WTC11 (cell line): Measurements from ENCODE around the gene NELL2. TPM values are rescaled to one million over a fixed set of nuclear protein-coding genes. Genes with fewer than 3 reads are reported as not detected.

Source experiments
- ATAC-seq: fragments of 200-7000 bp; cut with Tn5 transposase; 2 replicates; pipeline ENCODE4 v1.10.0; 2021; ENCODE audit warnings: mild to moderate bottlenecking, moderate library complexity
- CTCF ChIA-PET: fragments of 300-600 bp; sonication (Branson Sonifier 250); formaldehyde crosslinking; loops from one replicate; lab custom pipeline; 2021; ENCODE audit warnings: antibody characterized with exemption; lab: Charles Lee
- POLR2A ChIA-PET: fragments of 350-600 bp; sonication (Branson Sonifier 250); formaldehyde crosslinking; loops from one replicate; lab custom pipeline; 2021; ENCODE audit warnings: antibody characterized with exemption; lab: Charles Lee
- DNase-seq: peaks from one replicate; pipeline ENCODE4 v3.0.0; 2021; ENCODE audit warnings: low spot score
- H3K27ac Mint-ChIP-seq: 2 replicates; pipeline ENCODE4 v1.8.0; 2021; ENCODE audit warnings: mixed read lengths
- H3K27me3 Mint-ChIP-seq: 2 replicates; pipeline ENCODE4 v1.8.0; 2021; ENCODE audit warnings: low read depth, mild to moderate bottlenecking, moderate library complexity, mixed read lengths
- H3K36me3 Mint-ChIP-seq: 2 replicates; pipeline ENCODE4 v1.8.0; 2021; ENCODE audit warnings: mixed read lengths
- H3K4me1 Mint-ChIP-seq: 2 replicates; pipeline ENCODE4 v1.8.0; 2022; ENCODE audit warnings: mixed read lengths
- H3K4me3 Mint-ChIP-seq: 2 replicates; pipeline ENCODE4 v1.8.0; 2021; ENCODE audit warnings: mild to moderate bottlenecking, moderate library complexity, mixed read lengths
- H3K9me3 Mint-ChIP-seq: 2 replicates; pipeline ENCODE4 v1.8.0; 2021; ENCODE audit warnings: mixed read lengths
- ATF3 ChIP-seq: sonication (generic); formaldehyde crosslinking; conservative IDR thresholded peaks from 2 replicates; pipeline ENCODE4 v1.8.1; 2022; ENCODE audit warnings: mild to moderate bottlenecking, missing genetic modification reagents
- CBFB ChIP-seq: sonication (generic); formaldehyde crosslinking; IDR thresholded peaks from 2 replicates; pipeline ENCODE4 v1.8.1; 2022; ENCODE audit warnings: mild to moderate bottlenecking, low read depth, missing genetic modification reagents
- CREM ChIP-seq: sonication (generic); formaldehyde crosslinking; IDR thresholded peaks from 2 replicates; pipeline ENCODE4 v1.8.1; 2022; ENCODE audit warnings: mild to moderate bottlenecking, missing genetic modification reagents, moderate library complexity
- E2F1 ChIP-seq: sonication (generic); formaldehyde crosslinking; IDR thresholded peaks from 2 replicates; pipeline ENCODE4 v1.8.0; 2022; ENCODE audit warnings: mild to moderate bottlenecking, missing genetic modification reagents
- ELF4 ChIP-seq: sonication (generic); formaldehyde crosslinking; IDR thresholded peaks from 2 replicates; pipeline ENCODE4 v1.8.1; 2022; ENCODE audit warnings: low read depth, mild to moderate bottlenecking, moderate library complexity, missing genetic modification reagents
- ERG ChIP-seq: fragments of 250-450 bp; sonication (Bioruptor Pico); IDR thresholded peaks from 2 replicates; pipeline ENCODE4 v1.8.0; 2021; ENCODE audit warnings: mild to moderate bottlenecking
- ETV6 ChIP-seq: sonication (generic); formaldehyde crosslinking; IDR thresholded peaks from 2 replicates; pipeline ENCODE4 v1.8.1; 2022; ENCODE audit warnings: mild to moderate bottlenecking, missing genetic modification reagents
- FOXP1 ChIP-seq: sonication (generic); formaldehyde crosslinking; IDR thresholded peaks from 2 replicates; pipeline ENCODE4 v1.8.0; 2022; ENCODE audit warnings: missing genetic modification reagents, mild to moderate bottlenecking, moderate library complexity, borderline replicate concordance
- GABPB1 ChIP-seq: sonication (generic); formaldehyde crosslinking; IDR thresholded peaks from 2 replicates; pipeline ENCODE4 v1.8.1; 2023; ENCODE audit warnings: mild to moderate bottlenecking, missing genetic modification reagents
- HMGA2 ChIP-seq: fragments of 250-450 bp; sonication (Bioruptor Pico); IDR thresholded peaks from 2 replicates; pipeline ENCODE4 v1.4.0; 2021; ENCODE audit warnings: mild to moderate bottlenecking, moderate library complexity
- MXD4 ChIP-seq: fragments of 250-450 bp; sonication (Bioruptor Pico); IDR thresholded peaks from 2 replicates; pipeline ENCODE4 v1.8.0; 2021; ENCODE audit warnings: mild to moderate bottlenecking, moderate library complexity, borderline replicate concordance
- NFATC4 ChIP-seq: fragments of 250-450 bp; sonication (Bioruptor Pico); IDR thresholded peaks from 2 replicates; pipeline ENCODE4 v1.9.0; 2021; ENCODE audit warnings: mild to moderate bottlenecking
- OVOL2 ChIP-seq: fragments of 250-450 bp; sonication (Bioruptor Pico); IDR thresholded peaks from 2 replicates; pipeline ENCODE4 v1.9.0; 2021; ENCODE audit warnings: mild to moderate bottlenecking, borderline replicate concordance
- PRDM15 ChIP-seq: sonication (generic); formaldehyde crosslinking; IDR thresholded peaks from 2 replicates; pipeline ENCODE4 v1.8.0; 2022; ENCODE audit warnings: missing genetic modification reagents
- PRRX2 ChIP-seq: fragments of 250-450 bp; sonication (Bioruptor Pico); IDR thresholded peaks from 2 replicates; pipeline ENCODE4 v1.8.0; 2021; ENCODE audit warnings: mild to moderate bottlenecking
- RORB ChIP-seq: fragments of 250-450 bp; sonication (Bioruptor Pico); IDR thresholded peaks from 2 replicates; pipeline ENCODE4 v1.9.0; 2021; ENCODE audit warnings: mild to moderate bottlenecking
- SMAD4 ChIP-seq: sonication (generic); formaldehyde crosslinking; IDR thresholded peaks from 2 replicates; pipeline ENCODE4 v1.8.0; 2022; ENCODE audit warnings: mild to moderate bottlenecking, missing genetic modification reagents
- SOX15 ChIP-seq: fragments of 250-450 bp; sonication (Bioruptor Pico); IDR thresholded peaks from 2 replicates; pipeline ENCODE4 v1.9.0; 2021; ENCODE audit warnings: mild to moderate bottlenecking
- SP1 ChIP-seq: sonication (generic); formaldehyde crosslinking; conservative IDR thresholded peaks from 2 replicates; pipeline ENCODE4 v1.8.1; 2022; ENCODE audit warnings: missing genetic modification reagents
- TEAD4 ChIP-seq: sonication (generic); formaldehyde crosslinking; IDR thresholded peaks from 2 replicates; pipeline ENCODE4 v1.8.0; 2022; ENCODE audit warnings: mild to moderate bottlenecking, missing genetic modification reagents
- USF2 ChIP-seq: sonication (generic); formaldehyde crosslinking; IDR thresholded peaks from 2 replicates; pipeline ENCODE4 v1.8.1; 2023; ENCODE audit warnings: mild to moderate bottlenecking, missing genetic modification reagents, moderate library complexity
- ZMAT4 ChIP-seq: fragments of 250-450 bp; sonication (Bioruptor Pico); IDR thresholded peaks from 2 replicates; pipeline ENCODE4 v1.9.0; 2021; ENCODE audit warnings: mild to moderate bottlenecking
- ZNF121 ChIP-seq: sonication (generic); formaldehyde crosslinking; IDR thresholded peaks from 2 replicates; pipeline ENCODE4 v1.8.0; 2023; ENCODE audit warnings: missing genetic modification reagents
- ZNF138 ChIP-seq: sonication (generic); formaldehyde crosslinking; conservative IDR thresholded peaks from 2 replicates; pipeline ENCODE4 v1.8.1; 2022; ENCODE audit warnings: mild to moderate bottlenecking, moderate library complexity, missing genetic modification reagents
- ZNF232 ChIP-seq: sonication (generic); formaldehyde crosslinking; IDR thresholded peaks from 2 replicates; pipeline ENCODE4 v1.8.0; 2022; ENCODE audit warnings: mild to moderate bottlenecking, missing genetic modification reagents
- ZNF317 ChIP-seq: sonication (generic); formaldehyde crosslinking; IDR thresholded peaks from 2 replicates; pipeline ENCODE4 v1.8.1; 2023; ENCODE audit warnings: low read depth, mild to moderate bottlenecking, moderate library complexity, missing genetic modification reagents, borderline replicate concordance
- ZNF671 ChIP-seq: fragments of 250-450 bp; sonication (Bioruptor Pico); IDR thresholded peaks from 2 replicates; pipeline ENCODE4 v1.8.0; 2021; ENCODE audit warnings: mild to moderate bottlenecking
- total RNA-seq: library from RNA; stranded (reverse); gene quantifications from 3 replicates; pipeline ENCODE4 v1.2.3, GENCODE V29; 2021

The NELL2 gene
- total RNA-seq, 1 experiment from 2014 or later, result 37.4 TPM

GRCh38 chr12:44812062-44812461, 64.1 kb downstream of the NELL2 start (continued):
- TF ChIP-seq ZNF121 (no peak), PRRX2 (CRISPR knock-in tag) (no peak), ZNF138 (no peak), FOXP1 (no peak), OVOL2 (CRISPR knock-in tag) (no peak), RORB (CRISPR knock-in tag) (no peak), ELF4 (CRISPR knock-in tag) (no peak), ZMAT4 (CRISPR knock-in tag) (no peak)
- TF ChIP-seq, all 79 proteins: peak for 0

- Mint-ChIP-seq H3K4me3 (no peak overlapping the region), H3K36me3 (no peaks in the 10 kb centered on the region), H3K4me1 (no peaks in the 10 kb centered on the region), H3K9me3 (no peaks in the 10 kb centered on the region), H3K27me3 (no peaks in the 10 kb centered on the region), H3K27ac (no peak overlapping the region)
- no peak for TF ChIP-seq TEAD4 (CRISPR knock-in tag)
- TF ChIP-seq GABPB1, result no peak
- no peak for TF ChIP-seq OVOL2 (CRISPR knock-in tag)
- no peak for TF ChIP-seq HMGA2
- TF ChIP-seq SOX15 (CRISPR knock-in tag), result no peak
- no peak for TF ChIP-seq SP1
- no peak for TF ChIP-seq CREM
- TF ChIP-seq ATF3 (CRISPR knock-in tag), result no peak
- TF ChIP-seq ERG (CRISPR knock-in tag), result no peak
- no peak for TF ChIP-seq CBFB (CRISPR knock-in tag)
- TF ChIP-seq ZNF232 (CRISPR knock-in tag), result no peak
- no peak for TF ChIP-seq PRDM15 (CRISPR knock-in tag)
- no peak for TF ChIP-seq ZNF138
- no peak for TF ChIP-seq ZNF317 (CRISPR knock-in tag)
- no peak for TF ChIP-seq ELF4 (CRISPR knock-in tag)
- CTCF ChIA-PET, result no interaction called here
- POLR2A ChIA-PET, result no interaction called here
- DNase-seq, result no peak
- no peak for ATAC-seq
These were observed 72.0 kb downstream of the NELL2 start for GRCh38 chr12:44804068-44804467.

- peaks cover 6% of the 10 kb centered on the region; the same call in 1 of the 2 replicates for H3K36me3 Mint-ChIP-seq
- ATAC-seq, result no peak
- peaks cover 8% of the 10 kb centered on the region for H3K4me1 Mint-ChIP-seq
- ChIA-PET POLR2A (no interaction called here), CTCF (no interaction called here)
- no peak for DNase-seq
- no peaks in the 10 kb centered on the region for H3K27me3 Mint-ChIP-seq
- H3K9me3 Mint-ChIP-seq, result peaks cover 12% of the 10 kb centered on the region
- no peak overlapping the region for H3K27ac Mint-ChIP-seq
- no peak overlapping the region for H3K4me3 Mint-ChIP-seq
- no peak for TF ChIP-seq FOXP1
- no peak for TF ChIP-seq OVOL2 (CRISPR knock-in tag)
- TF ChIP-seq MXD4, result no peak
- TF ChIP-seq NFATC4, result no peak
- TF ChIP-seq E2F1, result no peak
- TF ChIP-seq USF2 (CRISPR knock-in tag), result no peak
- TF ChIP-seq RORB (CRISPR knock-in tag), result no peak
- no peak for TF ChIP-seq ZNF121
- no peak for TF ChIP-seq SMAD4 (CRISPR knock-in tag)
- TF ChIP-seq ETV6 (CRISPR knock-in tag), result no peak
- no peak for TF ChIP-seq ZNF671
These were observed 80.1 kb downstream of the NELL2 start for GRCh38 chr12:44795970-44796369.
